HUDEP-2 (cell line): ENCODE results near the gene ZNF484.
"Not testable (repeated sequence)": the region's sequence is repeated elsewhere in the genome, so short reads cannot be mapped to it uniquely, and the experiment has no call there.

Experiments used
- DNase-seq, 76 experiments: peaks; one replicate each; lab custom pipeline; 2025; ENCODE audit not compliant: unreplicated experiment in 76 of 76; lab: John Stamatoyannopoulos, UW

ZNF484 gene

DNA sequence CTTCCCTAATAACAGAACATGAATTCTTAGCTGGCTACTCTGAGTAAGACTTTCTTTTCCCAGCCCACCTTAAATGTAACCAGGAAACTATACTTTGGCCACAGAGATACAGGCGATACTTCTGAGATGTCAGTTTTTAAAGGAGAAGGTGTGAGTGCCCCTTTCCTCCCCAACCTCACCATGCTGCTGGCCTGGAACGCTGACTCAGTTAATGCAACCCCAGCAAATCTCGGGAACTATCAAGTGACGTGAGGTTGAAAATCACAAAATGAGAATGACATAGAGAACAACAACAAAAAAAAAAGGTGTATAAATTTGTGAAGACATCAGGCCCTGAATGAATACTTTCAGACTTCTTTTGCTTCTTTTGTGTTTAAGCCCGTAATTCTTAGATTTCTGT is 13.7 kb downstream of the ZNF484 start:
- no peak for DNase-seq

DNA sequence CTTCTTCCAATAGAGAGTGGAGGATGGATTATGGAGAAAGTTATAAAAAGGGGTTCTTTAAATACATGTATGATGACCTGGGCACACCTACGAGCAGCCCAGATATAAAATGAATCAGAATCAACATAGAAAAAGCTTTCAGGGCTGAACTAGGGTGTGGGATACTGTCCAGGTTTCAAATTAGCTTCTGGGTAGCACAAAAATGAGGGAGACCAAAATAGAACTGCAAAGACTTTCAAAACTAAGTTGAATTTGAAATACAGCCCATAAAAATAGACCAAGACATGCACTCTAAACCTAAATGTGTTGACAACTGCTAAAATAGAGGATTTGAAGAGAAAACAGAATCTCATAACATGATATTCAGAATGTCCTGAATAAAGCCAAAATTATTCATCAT is 17.0 kb downstream of the ZNF484 start:
- no peak for DNase-seq

DNA sequence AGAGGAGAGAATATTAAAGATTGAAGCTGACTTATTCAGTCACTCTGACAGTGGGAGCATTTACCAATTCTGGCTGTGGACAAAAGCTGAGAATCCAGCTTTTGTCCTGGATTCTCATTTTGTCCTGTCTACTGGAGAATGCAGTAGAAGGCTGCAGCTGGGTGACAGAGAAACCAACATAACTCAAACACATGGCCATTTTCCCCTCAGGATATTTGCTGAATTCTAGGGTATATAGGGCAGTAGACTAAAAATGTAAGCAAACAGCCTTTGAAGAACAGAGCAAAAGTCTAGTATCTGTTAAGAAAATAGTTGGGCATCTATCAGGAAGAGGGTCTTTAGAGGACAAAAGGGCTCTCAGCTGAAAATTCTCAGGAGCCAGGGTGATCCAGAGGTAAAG is 20.6 kb downstream of the ZNF484 start:
- no peak for DNase-seq

DNA sequence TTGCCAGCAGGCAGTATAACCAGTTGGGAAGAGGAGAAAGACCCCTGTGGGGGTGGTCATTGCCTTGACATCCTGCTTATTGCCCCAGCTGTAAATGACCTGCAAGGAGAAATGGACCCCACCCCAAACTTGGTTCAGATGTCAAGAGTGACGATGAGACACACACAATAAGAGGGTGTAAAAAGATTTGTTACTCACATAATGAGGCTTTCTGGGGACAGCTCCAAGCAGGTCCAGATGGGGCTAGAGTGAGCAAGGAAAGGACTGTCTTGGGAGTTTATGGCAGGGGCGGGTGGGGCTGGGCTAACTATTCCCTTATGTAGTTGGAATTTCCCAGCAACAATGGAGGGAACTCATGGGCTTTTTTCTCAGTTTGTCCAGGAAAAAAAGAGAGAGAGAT is 24.1 kb downstream of the ZNF484 start:
- no peak for DNase-seq

DNA sequence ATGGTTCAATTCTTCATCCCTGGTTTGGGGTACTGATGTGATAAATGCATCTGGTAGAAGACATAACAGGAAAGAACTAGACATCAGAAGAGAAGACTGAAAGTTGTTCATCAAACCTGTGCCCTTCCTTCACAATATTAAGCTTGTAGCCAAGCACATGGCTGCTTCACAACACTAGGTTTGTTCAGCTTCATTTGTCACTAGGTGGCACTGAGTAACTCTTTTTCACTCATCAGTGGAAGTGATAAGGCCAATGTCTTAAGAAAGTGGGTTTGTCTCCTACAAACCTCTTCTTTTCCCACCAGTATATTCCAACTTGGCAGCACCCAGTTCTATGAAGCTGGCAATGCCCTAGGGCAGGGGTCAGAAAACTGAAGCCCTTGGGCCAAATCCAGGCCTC is 26.9 kb downstream of the ZNF484 start:
- no peak for DNase-seq

DNA sequence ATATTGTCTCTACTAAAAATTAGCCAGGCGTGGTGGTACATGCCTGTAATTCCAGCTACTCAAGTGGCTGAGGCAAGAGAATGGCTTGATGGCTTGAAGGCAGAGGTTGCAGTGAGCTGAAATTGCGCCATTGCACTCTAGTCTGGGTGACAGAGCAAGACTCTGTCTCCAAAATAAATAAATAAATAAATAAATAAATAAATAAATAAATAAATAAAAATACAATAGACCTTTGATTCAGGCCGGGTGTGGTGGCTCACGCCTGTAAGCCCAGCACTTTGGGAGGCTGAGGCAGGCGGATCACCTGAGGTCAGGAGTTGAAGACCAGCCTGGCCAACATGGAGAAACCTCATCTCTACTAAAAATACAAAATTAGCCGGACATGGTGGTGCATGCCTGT is 29.1 kb downstream of the ZNF484 start:
- DNase-seq = not testable (repeated sequence)

DNA sequence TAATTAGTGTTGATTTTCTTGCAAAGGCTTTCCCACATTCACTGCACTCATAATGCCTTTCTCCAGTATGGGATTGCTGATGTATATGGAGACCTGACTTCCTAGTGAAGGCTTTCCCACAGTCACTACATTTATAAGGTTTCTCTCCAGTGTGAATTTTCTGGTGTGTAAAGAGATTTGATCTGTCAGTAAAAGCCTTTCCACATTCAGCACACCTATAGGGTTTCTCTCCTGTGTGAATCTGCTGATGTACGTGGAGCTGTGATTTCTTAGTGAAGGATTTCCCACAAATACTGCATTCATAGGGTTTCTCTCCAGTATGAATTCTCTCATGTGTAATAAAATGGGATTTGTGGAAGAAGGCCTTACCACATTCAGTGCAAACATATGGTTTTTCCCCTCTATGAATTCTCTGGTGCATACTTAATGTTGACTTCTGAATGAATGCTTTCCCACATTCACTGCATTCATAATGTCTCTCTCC is 31.1 kb downstream of the ZNF484 start:
- DNase-seq = no peak

DNA sequence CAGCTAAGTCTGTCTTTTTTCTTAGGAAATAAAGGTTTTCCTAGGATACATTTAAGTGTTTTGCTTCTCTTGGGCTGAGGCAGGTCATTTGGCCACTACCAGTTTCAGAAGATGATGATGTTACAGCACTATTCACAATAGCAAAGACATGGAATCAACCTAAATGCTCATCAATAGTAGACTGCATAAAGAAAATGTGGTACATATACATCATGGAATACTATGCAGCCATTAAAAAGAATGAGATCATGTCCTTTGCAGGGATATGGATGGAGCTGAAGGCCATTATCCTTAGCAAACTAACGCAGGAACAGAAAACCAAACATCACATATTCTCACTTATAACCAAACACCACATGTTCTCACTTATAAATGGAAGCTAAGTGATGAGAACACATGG is 39.4 kb downstream of the ZNF484 start:
- DNase-seq = not testable (repeated sequence)

DNA sequence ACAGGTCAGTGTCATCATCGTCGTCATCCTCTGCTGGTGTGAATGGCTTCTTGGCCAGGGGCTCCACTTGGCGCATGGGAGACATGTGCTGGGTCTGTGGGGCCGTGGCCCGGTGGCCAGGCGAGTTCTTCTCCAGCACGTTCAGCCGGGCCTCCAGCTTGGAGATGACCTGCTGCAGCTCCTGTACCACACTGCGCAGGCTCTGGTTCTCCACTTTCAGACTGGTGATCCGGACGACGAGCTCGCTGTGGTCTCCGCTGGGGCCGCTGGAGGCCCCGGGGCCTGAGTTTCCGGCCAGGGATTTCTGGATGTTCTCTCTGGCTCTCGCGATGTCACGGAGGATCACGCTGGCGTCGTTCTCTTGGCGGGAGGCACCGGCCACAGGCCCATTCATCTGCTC is 40.6 kb downstream of the ZNF484 start:
- no peak for DNase-seq

DNA sequence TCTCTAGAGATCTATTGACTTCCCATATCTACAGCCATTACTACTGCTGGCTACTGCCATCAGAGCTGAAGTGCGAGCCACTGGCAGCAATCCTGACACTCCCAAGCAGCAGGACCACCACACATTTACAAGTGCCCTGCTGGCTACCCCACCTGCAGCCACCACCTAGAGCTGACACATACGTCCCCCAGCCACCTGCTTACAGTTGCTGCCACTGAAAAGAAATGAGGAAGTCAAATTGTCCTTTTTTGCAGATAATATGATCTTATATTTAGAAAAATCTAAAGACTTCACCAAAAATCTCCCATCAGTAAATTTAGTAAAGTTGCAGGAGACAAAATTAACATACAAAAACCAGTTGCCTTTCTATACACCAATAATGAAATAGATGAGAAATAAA is 48.4 kb downstream of the ZNF484 start:
- no peak for DNase-seq

DNA sequence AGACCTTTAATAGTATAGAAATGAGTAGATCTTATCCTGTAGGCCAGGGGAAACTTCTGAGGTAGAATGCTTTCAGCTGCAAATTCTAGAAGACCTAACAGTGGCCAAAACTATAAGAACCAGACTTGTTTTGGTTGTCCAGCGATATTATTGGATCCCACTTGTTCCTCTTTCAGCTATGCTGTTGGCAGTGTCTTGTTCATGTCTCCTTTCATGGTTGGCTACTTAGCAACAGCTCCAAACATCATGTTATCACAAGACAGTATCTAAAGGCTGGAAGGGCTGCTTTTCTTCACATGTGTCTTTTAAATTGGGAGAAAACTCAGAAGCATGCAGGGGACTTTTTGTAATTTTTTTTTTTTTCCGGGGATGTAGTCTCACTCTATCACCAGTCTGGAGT is 52.8 kb downstream of the ZNF484 start:
- DNase-seq = not testable (repeated sequence)

DNA sequence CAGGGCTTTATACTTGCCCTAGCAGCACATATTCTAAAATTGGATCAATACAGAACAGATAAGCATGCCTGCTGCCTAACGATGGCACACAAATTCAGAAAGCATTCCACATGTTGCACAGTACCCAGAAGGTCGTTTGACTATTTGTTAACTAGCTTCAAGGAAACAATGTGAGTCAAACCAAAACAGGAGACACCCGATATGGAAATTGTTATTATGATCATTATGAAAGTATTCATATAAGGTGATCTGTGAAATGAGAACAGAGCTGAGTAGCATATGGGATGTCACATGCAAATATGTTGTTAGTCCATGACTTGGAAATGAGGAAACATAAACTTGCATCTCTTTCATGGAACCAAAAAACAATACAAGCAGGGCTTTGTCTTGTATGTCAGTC is 56.9 kb downstream of the ZNF484 start:
- no peak for DNase-seq

DNA sequence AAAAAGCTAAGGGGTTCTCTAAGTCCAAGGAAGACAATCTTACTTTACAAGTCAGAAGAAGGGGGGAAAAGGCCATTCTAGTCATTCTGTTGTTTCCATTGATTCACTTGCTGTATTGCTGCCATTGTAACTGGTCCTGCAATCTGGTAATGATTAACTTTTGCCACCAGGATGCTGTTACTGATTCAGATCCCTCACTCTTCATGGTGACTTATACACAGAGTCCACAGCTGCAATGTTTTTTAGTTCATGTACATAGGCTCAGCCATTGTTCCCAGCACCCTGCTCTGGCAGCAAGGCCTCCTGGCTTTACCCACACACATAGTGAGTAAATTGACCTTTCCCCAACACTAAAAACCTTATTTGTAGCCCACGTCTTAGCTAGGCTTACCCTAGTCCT is 57.9 kb downstream of the ZNF484 start:
- DNase-seq = not testable (repeated sequence)

DNA sequence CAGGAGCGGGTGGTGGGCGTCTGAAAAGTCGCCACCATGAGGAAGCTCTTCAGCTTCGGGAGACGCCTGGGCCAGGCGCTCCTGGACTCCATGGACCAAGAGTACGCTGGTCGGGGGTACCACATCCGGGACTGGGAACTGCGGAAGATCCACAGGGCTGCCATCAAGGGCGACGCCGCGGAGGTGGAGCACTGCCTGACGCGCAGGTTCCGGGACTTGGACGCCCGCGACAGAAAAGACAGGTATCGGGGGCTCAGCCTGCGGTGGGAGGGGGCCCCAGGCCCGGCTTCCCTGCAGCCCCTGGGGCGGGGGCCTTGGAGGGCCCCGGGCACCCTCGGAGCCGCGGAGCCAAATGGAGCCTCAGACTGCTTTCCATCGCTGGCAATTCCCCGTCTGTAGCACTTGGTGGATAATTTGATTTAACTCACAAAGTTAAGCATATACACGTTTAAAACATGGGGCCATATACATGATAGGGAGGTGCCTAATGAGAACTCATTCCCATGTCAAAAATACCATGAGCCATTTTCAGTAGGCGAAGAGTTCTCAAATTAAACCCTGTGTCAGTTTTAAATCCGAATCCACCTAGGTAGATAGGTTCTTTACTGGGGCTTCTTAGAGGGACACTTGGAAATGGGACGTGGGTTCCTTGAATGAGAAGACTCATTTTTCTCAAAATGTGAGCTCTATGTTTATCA is 68.1 kb downstream of the ZNF484 start:
- DNase-seq = not testable (repeated sequence)

DNA sequence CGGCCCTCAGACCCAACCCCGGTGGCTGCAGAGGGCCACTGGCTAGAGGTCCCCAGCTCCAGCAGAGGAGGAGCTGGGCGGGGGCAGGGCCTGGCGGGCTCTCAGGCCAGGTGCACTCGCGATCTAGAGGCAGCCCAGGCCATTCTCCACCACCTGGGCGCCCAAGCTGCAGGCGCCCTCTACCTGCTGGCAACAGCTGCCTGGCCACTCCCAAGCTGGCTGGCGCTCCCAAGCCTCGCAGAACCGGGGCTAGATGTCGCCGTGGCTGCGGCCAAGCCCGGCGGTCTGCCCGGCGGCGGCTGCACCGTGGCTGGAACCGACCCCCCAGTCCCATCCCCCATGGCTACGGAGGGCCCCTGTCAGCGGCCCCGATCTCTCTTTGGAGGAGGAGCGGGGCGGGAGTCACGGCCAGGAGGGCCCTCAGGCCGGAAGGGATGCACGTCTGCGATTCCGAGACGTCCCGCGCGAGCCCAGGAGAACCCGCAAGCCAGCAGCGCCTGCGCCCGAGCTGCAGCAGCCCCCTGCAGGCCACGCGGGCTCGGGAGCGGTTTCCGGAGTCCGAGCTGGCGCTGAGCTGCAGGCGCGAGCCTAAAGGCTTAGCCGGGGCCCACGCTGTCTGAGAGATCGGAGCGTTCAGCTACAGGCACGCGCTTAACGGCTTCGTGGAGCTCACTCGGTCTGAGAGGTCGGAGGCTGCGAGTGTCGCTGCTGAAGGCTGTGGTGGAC is 68.9 kb downstream of the ZNF484 start:
- DNase-seq = peak in 17 of 76 experiments; percentile 1 to 43 (median 11)

DNA sequence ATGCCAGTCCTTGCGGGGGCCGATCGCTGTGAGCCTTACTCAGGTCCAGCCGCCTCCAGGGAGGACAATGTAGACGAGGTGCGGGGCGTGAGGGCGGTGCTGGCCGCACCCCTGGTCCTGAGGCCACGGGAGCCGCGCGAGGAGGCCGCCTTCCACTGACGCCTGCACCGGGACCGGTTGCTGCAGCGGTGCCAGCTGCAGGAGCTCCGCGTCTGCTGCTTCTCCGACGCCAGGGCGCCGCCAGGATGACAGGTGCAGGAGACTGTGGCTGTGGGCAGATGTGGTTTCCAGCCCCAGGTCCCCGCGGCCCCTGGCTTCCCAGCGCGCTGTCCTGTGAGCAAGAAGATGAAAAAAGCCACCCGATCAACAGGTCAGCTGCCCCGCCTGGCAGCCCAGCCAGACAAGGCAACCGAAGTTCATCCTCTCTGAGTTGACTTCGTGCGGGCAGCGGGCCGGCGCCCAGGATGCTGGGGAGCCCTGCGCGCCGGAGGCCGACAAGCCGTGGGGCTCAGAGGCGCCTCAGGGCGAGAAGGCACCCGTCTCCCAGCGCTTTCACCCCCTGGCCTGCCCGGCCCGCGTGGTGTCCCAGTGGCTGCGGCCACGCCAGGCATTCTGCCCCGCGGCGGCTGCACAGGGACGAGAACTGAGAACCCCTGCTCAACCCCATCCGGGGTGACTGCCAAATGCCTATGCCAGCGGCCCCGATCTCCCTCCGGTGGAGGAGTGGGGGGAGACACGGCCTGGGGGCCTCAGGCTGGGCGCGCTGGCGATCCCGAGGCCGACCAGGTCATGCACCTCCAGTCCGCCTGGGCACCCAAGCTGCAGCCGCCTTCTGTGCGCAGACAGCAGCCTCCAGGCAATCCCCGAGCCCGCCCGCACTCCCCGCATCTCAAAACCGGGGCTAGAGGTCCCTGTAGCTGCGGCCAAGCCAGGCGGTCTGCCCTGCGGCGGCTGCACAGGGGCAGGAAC is 69.8 kb downstream of the ZNF484 start:
- DNase-seq = no peak

DNA sequence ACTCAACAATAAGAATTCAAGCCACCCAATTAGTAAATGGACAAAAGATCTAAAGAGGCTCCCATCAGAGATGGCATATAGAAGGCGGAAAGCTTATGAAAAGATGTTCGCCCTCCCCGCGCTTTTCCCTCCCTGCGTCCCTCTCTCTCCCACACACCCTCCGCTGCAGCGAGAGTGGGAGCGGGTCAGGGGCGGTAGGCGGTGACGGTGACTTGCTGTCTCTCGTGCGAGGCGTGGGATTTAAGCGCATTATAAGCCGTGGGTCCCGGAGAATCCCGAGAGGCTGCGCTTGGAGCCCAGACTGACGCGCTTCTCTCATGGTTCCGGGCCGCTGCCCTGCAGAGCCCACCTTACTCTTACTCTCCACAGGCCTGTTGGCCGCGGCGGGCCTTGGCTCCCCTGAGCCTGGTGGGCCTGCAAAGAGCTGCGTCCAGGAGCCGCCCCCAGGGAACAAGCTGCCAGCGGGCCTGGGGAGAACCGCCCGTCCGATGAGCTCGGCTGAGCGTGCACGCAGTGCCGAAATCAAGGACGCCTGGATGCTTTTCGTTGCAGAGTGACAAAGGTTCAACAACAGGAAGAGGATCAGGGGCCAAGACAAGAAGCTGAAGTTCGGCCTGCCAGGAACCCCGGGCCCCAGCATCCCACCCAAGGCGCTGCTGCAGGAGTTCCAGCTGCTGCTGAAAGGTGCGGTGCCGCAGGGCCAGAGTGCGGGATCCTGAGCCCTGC is 70.6 kb downstream of the ZNF484 start:
- no peak for DNase-seq

DNA sequence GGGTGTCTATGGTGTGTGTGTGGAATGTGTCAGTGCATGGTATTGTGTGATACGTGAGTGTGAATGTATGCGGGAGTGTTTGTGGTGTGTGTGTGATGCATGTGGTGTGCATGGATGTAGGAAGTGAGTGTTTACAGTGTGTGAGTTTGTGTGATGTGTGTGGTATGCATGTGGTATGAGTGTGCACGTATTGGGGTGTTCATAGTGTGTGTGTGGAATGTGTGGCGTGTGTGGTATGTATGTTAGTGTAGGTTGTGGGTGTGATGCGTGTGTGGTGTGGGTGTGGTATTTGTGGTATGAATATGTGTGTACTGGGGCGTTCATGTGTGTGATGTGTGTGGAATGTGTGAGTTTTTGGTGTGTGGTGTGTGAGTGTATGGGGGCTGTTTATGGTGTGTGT is 73.1 kb downstream of the ZNF484 start:
- no peak for DNase-seq

DNA sequence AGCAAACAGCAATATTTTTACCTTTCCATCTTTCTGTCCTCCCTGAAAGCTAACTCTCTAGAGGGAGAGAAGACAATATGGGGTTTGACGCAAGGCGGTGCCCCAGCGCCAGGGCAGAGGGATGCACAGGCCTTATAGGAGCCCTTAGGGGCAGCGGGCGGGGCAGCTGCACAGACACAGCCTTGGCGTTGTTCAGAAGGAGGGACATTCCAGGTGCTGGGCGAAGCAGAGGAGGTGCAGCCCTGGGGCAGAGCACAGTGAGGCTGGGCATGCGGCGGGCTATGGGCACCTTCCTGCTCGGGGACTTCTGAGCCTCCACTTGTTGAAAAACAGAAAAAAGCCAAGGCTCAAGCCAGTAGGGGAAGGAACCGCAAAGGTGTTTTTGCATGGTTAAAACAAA is 79.5 kb downstream of the ZNF484 start:
- DNase-seq = no peak

DNA sequence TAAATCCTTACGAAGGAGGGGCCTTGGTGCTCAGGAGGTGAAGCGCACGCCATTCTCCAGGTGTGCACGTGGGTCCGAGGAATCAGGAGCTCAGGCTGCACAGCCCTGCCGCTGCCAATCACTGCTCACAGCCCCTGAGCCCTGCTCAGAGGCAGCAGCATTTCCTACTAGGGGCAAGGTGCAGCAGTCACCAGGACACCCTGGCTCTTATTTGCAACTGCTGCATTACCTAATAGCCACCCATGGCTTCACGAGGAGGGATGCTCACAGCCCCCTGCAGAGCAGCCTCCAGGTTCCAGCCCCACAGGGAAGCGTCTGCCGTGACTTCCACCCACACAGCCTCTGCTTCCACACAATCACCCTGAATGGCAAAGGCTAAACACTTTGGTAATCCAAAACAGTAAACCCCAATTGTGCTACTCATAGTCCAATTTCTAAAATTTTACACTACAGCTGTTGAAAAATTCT is 81.5 kb downstream of the ZNF484 start:
- not testable (repeated sequence) for DNase-seq
